Lower leg skin (tissue), 3 donors: ENCODE measurements around the gene RFC5.

Experiments
- POLR2A ChIP-seq, 2 donors: fragments of 450-650 bp; IDR thresholded peaks; one replicate each; pipeline ENCODE4 v1.6.1; 2016 to 2017; ENCODE audit warnings: antibody characterized with exemption in 2 of 2, mild to moderate bottlenecking in 1 of 2, moderate library complexity in 1 of 2
- TF ChIP-seq, protein P1 (sequence below), 3 donors: fragments of 450-650 bp; IDR thresholded peaks; one replicate each; pipeline ENCODE4 v1.5.1; 2016; ENCODE audit warnings: antibody characterized with exemption in 3 of 3, mild to moderate bottlenecking in 3 of 3, moderate library complexity in 2 of 3

- TF ChIP-seq, protein P1, sequence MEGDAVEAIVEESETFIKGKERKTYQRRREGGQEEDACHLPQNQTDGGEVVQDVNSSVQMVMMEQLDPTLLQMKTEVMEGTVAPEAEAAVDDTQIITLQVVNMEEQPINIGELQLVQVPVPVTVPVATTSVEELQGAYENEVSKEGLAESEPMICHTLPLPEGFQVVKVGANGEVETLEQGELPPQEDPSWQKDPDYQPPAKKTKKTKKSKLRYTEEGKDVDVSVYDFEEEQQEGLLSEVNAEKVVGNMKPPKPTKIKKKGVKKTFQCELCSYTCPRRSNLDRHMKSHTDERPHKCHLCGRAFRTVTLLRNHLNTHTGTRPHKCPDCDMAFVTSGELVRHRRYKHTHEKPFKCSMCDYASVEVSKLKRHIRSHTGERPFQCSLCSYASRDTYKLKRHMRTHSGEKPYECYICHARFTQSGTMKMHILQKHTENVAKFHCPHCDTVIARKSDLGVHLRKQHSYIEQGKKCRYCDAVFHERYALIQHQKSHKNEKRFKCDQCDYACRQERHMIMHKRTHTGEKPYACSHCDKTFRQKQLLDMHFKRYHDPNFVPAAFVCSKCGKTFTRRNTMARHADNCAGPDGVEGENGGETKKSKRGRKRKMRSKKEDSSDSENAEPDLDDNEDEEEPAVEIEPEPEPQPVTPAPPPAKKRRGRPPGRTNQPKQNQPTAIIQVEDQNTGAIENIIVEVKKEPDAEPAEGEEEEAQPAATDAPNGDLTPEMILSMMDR (IDR thresholded peaks at IDR 0.05), result no peak
- TF ChIP-seq POLR2A (IDR thresholded peaks at IDR 0.05), result no peak
Observed at GRCh38 chr12:118025168-118025567, 8.7 kb downstream of the RFC5 start.
